ENCODE measurements around the gene OAS2.

DNA sequence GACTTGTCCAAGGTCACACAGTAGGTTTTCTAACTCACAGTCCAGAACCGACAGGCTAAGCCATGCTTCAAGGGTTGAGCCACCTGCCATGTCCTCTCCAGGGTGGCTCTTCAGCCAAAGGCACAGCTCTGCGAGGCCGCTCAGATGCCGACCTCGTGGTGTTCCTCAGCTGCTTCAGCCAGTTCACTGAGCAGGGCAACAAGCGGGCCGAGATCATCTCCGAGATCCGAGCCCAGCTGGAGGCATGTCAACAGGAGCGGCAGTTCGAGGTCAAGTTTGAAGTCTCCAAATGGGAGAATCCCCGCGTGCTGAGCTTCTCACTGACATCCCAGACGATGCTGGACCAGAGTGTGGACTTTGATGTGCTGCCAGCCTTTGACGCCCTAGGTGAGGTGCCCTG lies 12.7 kb upstream of the OAS2 start:
- no peak for TF ChIP-seq POLR2A (IDR thresholded peaks at IDR 0.05)
- TF ChIP-seq, protein P1, sequence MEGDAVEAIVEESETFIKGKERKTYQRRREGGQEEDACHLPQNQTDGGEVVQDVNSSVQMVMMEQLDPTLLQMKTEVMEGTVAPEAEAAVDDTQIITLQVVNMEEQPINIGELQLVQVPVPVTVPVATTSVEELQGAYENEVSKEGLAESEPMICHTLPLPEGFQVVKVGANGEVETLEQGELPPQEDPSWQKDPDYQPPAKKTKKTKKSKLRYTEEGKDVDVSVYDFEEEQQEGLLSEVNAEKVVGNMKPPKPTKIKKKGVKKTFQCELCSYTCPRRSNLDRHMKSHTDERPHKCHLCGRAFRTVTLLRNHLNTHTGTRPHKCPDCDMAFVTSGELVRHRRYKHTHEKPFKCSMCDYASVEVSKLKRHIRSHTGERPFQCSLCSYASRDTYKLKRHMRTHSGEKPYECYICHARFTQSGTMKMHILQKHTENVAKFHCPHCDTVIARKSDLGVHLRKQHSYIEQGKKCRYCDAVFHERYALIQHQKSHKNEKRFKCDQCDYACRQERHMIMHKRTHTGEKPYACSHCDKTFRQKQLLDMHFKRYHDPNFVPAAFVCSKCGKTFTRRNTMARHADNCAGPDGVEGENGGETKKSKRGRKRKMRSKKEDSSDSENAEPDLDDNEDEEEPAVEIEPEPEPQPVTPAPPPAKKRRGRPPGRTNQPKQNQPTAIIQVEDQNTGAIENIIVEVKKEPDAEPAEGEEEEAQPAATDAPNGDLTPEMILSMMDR (IDR thresholded peaks at IDR 0.05) = no peak
